ENCODE measurements around the gene ANKRD6.

- no peak for TF ChIP-seq CTCF (IDR thresholded peaks at IDR 0.05)
- TF ChIP-seq POLR2A (IDR thresholded peaks at IDR 0.05) = no peak
- TF ChIP-seq POLR2AphosphoS5 (IDR thresholded peaks at IDR 0.05) = no peak
- TF ChIP-seq EP300 (IDR thresholded peaks at IDR 0.05; ENCODE audit: low read depth) = no peak
Measured at GRCh38 chr6:89508755-89509563, 76.0 kb downstream of the ANKRD6 start.
